CD4-positive, alpha-beta T cell treated with Interleukin-10 for 1 hour (primary cell): ENCODE measurements around the gene UBL3.

Experiments
- DNase-seq: peaks from one replicate; pipeline ENCODE4 v3.0.0-alpha.2; 2020

UBL3 gene

GRCh38 chr13:29856426-29856825 lies 6.0 kb upstream of the UBL3 start:
- DNase-seq: no peak

- no peak for DNase-seq
Measured at GRCh38 chr13:29855784-29856183, 5.4 kb upstream of the UBL3 start.

DNA sequence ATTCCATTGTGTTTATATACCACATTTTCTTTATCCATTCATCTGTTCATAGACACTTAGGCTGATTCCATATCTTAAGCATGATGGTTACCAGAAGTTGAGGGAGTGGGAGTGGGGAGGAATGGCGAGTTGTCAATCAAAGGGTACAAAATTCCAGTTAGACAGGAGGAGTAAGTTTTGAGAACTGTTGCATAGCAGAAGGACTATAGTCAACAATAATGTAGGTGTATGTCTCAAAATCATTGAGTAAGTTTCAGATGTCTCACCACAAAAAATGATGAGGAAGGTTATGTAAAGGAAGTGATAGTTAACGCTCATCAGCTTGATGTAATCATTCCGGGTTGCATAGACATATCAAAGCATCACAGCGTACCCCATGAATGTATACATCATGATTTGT lies 4.6 kb upstream of the UBL3 start:
- no peak for DNase-seq

DNA sequence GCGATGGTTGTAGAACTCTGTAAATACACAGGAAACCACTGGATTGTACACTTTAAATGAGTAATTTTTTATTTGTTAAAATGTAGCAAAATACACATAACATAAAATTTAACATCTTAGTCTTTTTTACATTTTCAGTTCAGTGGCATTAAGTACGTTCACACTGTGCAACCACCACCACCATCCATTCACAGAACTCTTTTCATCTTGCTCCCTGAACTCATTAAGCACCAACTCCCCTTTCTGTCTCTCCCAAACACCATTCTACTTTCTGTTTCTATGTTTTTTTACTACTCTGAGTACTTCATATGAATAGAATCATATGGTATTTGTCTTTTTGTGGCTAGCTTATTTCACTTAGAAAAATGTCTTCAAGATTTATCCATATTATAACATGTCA lies 2.7 kb upstream of the UBL3 start:
- no peak for DNase-seq

- DNase-seq: no peak
Measured at GRCh38 chr13:29852472-29853054, 2.1 kb upstream of the UBL3 start.

GRCh38 chr13:29849731-29850212 lies 645 bp downstream of the UBL3 start:
- DNase-seq: peak; percentile 38

- DNase-seq: peak; percentile 57
Measured at GRCh38 chr13:29849071-29849631, 1.3 kb downstream of the UBL3 start.

DNA sequence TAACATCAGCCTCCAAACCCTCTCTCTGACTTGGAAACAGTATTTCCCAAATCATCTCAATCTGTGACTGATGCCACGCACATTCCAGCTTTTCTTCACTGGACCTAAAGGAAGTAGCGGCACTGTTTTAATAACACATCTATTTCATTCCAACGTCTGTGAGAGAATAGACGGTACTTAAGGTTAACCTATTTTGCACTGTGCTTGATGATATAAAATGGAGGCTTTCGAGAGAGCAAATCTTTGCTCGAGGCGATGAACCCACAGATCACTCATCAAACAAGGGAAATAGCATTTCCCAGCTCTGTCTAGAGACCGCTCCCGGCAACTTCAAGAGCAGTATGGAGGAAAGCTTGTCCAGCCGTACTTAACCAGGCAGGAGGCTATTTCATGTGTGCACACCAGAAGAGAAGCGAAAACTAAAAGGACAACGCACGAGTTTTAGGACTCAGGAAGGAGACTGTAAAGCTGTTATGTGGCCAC lies 2.9 kb downstream of the UBL3 start:
- peak; percentile 13 for DNase-seq

DNA sequence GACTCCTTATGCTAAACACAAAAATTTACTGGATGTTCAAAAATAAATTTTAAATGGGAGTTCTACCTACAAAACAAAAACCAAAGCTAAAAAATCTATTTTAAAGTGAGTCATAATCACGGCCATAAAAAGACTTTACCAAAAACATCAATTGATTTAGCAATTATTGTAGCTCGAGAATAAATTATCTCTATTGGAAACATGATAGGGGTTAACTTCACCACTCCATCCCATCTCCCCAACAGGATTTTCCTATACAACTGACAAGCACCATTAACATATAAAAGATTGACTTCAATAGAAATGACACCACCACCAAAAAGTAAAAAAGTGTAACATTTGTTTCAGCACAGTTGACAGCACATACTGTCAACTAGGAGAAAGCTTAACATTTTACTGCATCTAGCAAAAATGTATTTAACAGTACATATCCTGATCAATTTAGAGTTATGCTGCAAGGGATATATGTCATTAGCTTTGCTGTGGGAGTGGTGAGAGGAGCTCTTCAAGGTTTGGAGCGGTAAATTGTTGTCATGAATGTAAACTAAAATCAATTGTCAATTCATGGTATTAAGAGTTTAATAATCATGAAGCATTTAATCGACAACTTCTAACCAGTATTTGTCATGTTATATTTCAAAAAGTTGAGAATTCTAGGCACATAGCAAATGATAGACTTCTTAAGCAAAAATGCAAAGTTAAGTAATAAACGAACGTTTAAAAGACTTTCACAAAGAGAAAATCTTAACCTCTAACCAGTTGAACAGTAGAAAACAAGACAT lies 3.8 kb downstream of the UBL3 start:
- no peak for DNase-seq

GRCh38 chr13:29845440-29846056 lies 4.9 kb downstream of the UBL3 start:
- DNase-seq: peak; percentile 23

GRCh38 chr13:29844441-29844840 lies 6.0 kb downstream of the UBL3 start:
- no peak for DNase-seq

DNA sequence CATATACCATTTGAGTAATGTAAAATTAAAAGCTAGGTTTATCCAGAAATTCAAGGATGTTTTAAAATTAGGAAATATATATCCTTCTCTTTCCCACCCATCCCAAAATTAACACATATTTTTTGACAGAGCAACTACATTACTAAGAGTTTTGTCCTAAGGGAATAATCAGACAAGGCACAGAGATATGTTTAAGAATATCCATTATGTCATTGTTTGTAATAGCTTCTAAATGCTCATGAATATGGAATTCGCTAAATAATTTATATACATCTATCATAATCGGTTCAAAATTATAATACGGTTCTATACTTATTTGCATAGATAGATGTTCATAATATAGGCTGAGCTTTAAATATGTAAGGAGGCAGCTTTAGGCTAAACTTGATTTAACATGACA lies 9.8 kb downstream of the UBL3 start:
- no peak for DNase-seq

DNA sequence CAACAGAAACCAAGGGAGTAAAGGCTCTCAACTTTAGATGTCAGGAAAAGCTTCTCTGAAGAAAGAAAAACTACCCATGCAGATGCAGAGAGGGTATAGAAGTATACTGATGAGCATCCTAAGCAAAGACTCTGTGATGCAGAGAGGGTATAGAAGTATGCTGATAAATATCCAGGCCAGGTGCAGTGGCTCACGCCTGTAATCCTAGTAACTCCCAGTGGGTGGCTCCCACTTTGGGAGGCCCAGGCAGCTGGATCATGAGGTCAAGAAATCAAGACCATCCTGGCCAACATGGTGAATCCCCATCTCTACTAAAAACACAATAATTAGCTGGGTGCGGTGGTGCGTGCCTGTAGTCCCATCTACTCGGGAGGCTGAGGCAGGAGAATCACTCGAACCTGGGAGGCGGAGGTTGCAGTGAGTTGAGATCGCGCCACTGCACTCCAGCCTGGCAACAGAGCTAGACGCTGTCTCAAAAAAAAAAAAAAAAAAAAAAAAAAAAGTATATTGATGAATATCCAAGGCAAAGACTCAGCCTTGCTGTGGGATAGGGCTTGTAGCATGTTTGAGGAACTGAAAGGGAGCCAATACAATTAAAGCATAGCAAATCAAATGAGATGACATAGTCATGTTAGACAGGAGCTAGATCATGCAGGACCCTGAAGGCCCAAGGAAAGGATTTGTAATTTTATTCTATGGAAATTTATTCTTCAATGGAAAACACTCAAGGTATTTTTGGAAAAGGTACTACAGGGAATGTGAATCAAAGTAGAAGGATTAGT lies 14.9 kb downstream of the UBL3 start:
- no peak for DNase-seq

DNA sequence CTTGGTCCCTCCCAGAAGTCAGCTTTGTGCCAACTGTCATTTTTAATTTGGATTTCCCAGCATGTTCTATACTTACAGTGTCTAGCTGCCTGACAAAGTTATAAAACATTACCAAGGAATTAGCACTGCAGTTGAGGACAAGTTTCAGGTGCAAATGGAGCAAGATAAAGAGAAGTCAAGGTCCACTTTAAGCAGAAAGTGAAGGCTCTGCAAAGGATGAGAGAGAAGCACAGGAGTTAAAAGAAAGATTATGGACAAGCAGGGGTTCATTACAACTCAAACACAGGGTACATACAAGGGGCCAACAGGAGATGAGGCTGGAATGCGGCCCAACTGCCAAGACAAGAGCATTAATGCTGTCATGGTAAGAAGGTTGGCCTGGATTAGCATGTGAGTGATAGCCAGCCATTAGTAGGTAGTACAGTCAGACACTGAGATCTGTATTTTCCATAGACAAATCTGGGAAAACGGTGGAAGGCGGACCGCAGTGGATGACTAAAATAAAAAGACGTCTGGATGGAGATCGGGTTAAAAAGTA lies 17.6 kb downstream of the UBL3 start:
- DNase-seq: no peak

DNA sequence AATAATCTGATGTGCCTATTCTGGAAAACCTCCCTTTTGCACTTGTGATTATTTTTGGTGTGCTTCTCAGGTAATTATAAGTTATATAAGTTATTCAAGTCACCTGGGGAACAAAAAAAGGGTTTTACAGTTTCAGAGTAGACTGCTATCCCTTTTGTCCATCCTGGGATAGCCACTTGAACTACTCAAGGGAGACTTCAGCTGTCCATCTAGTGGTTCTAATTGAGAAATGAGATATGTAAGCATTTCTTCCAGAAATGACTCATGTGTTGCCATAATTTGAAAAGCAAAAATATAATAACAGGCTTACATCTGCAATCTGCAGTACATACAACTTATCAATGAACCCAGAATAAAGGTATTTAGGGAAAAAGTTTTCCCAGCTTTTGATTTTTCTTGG lies 20.4 kb downstream of the UBL3 start:
- no peak for DNase-seq

GRCh38 chr13:29819143-29819542 lies 31.3 kb downstream of the UBL3 start:
- DNase-seq: no peak

GRCh38 chr13:29817604-29818378 lies 32.6 kb downstream of the UBL3 start:
- no peak for DNase-seq

DNA sequence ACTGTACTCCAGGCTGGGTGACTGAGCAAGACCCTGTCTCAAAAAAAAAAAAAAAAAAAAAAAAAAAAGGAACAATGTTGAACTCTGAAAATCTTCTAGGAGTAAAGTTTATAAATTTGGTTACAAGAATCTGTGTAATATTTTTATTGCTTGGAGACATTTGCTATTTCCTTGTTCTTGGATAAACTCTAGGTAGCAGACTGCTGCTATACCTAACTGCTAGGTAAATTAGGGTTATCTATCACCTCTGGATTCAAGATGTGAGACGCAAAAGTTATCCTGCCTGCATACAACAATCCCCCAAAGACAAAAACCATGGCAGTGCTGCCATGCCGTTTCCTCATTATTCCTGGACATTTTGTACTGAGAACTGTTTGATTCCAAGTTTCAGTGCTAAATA lies 33.7 kb downstream of the UBL3 start:
- DNase-seq: no peak

DNA sequence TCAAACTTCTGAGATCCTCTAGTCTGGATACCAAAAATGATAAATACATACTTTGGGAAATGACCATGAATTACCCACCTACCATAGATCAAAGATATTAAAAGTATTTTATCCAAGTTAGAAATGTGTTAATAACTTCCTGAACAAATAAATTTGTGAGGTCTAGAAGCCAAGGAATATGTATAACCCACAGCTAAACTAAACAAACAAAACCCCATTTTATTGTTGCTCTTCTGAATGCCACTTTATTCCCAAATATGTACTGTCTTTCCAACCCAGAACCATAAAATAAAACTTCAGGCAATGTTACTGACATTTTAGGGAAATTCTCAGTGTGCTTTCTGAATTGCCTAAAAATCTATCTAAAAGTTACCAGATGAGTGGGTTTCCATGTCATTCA lies 35.1 kb downstream of the UBL3 start:
- no peak for DNase-seq

- DNase-seq: no peak
Measured at GRCh38 chr13:29810898-29811297, 39.5 kb downstream of the UBL3 start.

DNA sequence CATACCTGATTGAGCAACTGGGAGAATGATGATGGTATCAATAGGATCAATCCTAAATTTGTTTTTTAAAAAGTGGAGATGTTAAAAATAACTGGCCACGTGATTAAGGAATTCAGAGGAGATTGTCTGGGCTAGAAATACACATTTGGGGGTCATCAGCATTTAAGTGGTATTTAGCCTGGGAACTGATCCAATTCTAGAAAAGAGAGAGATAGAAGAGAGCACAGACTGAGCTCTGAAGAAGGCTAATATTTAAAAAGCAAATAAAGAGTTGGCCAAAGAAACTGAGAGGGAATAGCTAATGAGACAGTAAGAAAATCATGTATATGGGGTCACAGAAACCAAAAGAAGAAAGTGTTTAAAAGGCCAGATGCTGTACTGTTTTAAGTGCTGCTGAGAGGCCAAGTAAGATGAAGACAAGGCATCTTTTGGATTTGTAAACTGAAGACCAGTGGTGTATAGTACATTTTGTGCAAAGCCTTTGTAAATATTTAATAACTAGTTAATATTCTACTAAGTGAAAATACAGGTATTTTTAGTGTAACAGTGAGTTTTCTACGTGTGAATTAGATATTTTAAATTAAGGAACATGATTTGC lies 40.2 kb downstream of the UBL3 start:
- no peak for DNase-seq
